H1 (cell line): ENCODE results near the gene ATP6V0A4. TPM values are rescaled to one million over a fixed set of nuclear protein-coding genes. Genes with fewer than 3 reads are reported as not detected.
A peak's percentile ranks its signal among the peaks of the same experiment; 100 is the strongest.

Experiments used
- CTCF ChIA-PET: fragments of 300-600 bp; sonication (Branson Sonifier 250); formaldehyde crosslinking; loops from one replicate; lab custom pipeline; 2021; ENCODE audit not compliant: partially characterized antibody; lab: Charles Lee
- POLR2A ChIA-PET: fragments of 300-600 bp; sonication (Branson Sonifier 250); formaldehyde crosslinking; loops from one replicate; lab custom pipeline; 2021; ENCODE audit warnings: inconsistent platforms; ENCODE audit not compliant: partially characterized antibody; lab: Charles Lee
- DNase-seq, 2 experiments: peaks; one replicate each; pipeline versions ENCODE4 v3.0.0 to v3.0.0-alpha.2; 2010 to 2022; ENCODE audit warnings: low spot score in 2 of 2, low read depth in 1 of 2, mixed read lengths in 1 of 2
- FAIRE-seq: peaks from 2 replicates; lab custom pipeline; 2011; peaks lifted over from hg19 to GRCh38; lab: Jason Lieb, UNC
- H2AFZ ChIP-seq: 2 replicates; pipeline ENCODE4 v1.8.1; 2012; ENCODE audit warnings: low read length, inconsistent platforms
- H2AK5ac ChIP-seq: 2 replicates; pipeline ENCODE4 v1.6.1; 2013; ENCODE audit warnings: low read depth, low read length
- H2BK120ac ChIP-seq: replicated peaks from 2 replicates; pipeline ENCODE3; 2013; ENCODE audit warnings: low read depth, low read length, inconsistent platforms
- H2BK12ac ChIP-seq: 2 replicates; pipeline ENCODE4 v1.6.1; 2013; ENCODE audit warnings: low read depth, low read length
- H2BK15ac ChIP-seq: 2 replicates; pipeline ENCODE4 v1.6.1; 2013; ENCODE audit warnings: low read length
- H2BK20ac ChIP-seq: 2 replicates; pipeline ENCODE4 v1.6.1; 2013; ENCODE audit warnings: low read length
- H2BK5ac ChIP-seq: 2 replicates; pipeline ENCODE4 v1.6.1; 2013; ENCODE audit warnings: low read depth, low read length
- H3K14ac ChIP-seq: 2 replicates; pipeline ENCODE4 v1.6.1; 2013; ENCODE audit warnings: inconsistent platforms; ENCODE audit not compliant: insufficient read length
- H3K18ac ChIP-seq: 2 replicates; pipeline ENCODE4 v1.6.1; 2013; ENCODE audit warnings: low read length; ENCODE audit errors: extremely low read depth
- H3K23ac ChIP-seq: 2 replicates; pipeline ENCODE4 v1.6.1; 2013; ENCODE audit warnings: inconsistent platforms; ENCODE audit not compliant: insufficient read length
- H3K23me2 ChIP-seq: 2 replicates; pipeline ENCODE4 v1.6.1; 2013; ENCODE audit warnings: low read depth, low read length
- H3K27ac ChIP-seq: 2 replicates; pipeline ENCODE4 v1.6.1; 2011; ENCODE audit warnings: low read depth, low read length, inconsistent platforms
- H3K27me3 ChIP-seq, 4 experiments: replicated peaks in 1 of 4; 1 replicate in 1 of 4; 2 replicates in 3 of 4; pipeline versions ENCODE4 v1.6.1 to v1.8.1; 2011 to 2013; ENCODE audit warnings: low read length in 3 of 4, mild to moderate bottlenecking in 3 of 4, inconsistent platforms in 2 of 4, mixed read lengths in 2 of 4, moderate library complexity in 1 of 4; ENCODE audit not compliant: control insufficient read depth in 3 of 4, insufficient read depth in 3 of 4; ENCODE audit errors: extremely low read depth in 1 of 4
- H3K36me3 ChIP-seq, 4 experiments: 2 replicates each; pipeline versions ENCODE4 v1.6.1 to v1.8.1; 2011 to 2013; ENCODE audit warnings: mild to moderate bottlenecking in 4 of 4, low read length in 3 of 4, moderate library complexity in 2 of 4, control low read depth in 1 of 4, inconsistent platforms in 1 of 4; ENCODE audit not compliant: insufficient read depth in 4 of 4, control insufficient read depth in 2 of 4
- H3K4ac ChIP-seq: replicated peaks from 2 replicates; pipeline ENCODE3; 2013; ENCODE audit warnings: low read length, low read depth, mixed read lengths, inconsistent platforms; ENCODE audit not compliant: insufficient read length
- H3K4me1 ChIP-seq, 4 experiments: replicated peaks in 1 of 4; 1 replicate in 1 of 4; 2 replicates in 3 of 4; pipeline versions ENCODE4 v1.6.1 to v1.8.1; 2011 to 2013; ENCODE audit warnings: low read length in 3 of 4, inconsistent platforms in 2 of 4, mixed read lengths in 1 of 4; ENCODE audit not compliant: insufficient read depth in 4 of 4, control insufficient read depth in 3 of 4
- H3K4me2 ChIP-seq, 2 experiments: 2 replicates each; pipeline versions ENCODE4 v1.6.1 to v1.8.1; 2011 to 2013; ENCODE audit warnings: low read depth in 2 of 2, low read length in 2 of 2, control low read depth in 1 of 2, inconsistent platforms in 1 of 2, mild to moderate bottlenecking in 1 of 2; ENCODE audit not compliant: insufficient read depth in 1 of 2
- H3K4me3 ChIP-seq, 4 experiments: fragments of 200-600, 300-600 bp in 1 of 4; sonication (generic), shearing (Covaris generic), sonication (Bioruptor Twin) in 1 of 4; 2 replicates each; pipeline versions ENCODE4 v1.5.1 to v1.8.1; 2011 to 2016; ENCODE audit warnings: low read length in 4 of 4, low read depth in 3 of 4, control low read depth in 2 of 4, inconsistent platforms in 2 of 4, mild to moderate bottlenecking in 2 of 4, mixed read lengths in 1 of 4, moderate library complexity in 1 of 4; ENCODE audit not compliant: insufficient read depth in 2 of 4; ENCODE audit errors: extremely low read depth in 1 of 4
- H3K56ac ChIP-seq: replicated peaks from 2 replicates; pipeline ENCODE3; 2013; ENCODE audit warnings: low read depth, mild to moderate bottlenecking, mixed read lengths, low read length, inconsistent platforms; ENCODE audit not compliant: insufficient read length
- H3K79me1 ChIP-seq: 2 replicates; pipeline ENCODE4 v1.6.1; 2013; ENCODE audit warnings: low read depth, low read length, control low read depth
- H3K79me2 ChIP-seq, 2 experiments: 2 replicates each; pipeline versions ENCODE4 v1.6.1 to v1.8.1; 2012 to 2013; ENCODE audit warnings: low read length in 2 of 2, mild to moderate bottlenecking in 2 of 2, inconsistent platforms in 1 of 2; ENCODE audit not compliant: insufficient read depth in 2 of 2, control insufficient read depth in 1 of 2
- H3K9ac ChIP-seq, 4 experiments: replicated peaks in 1 of 4; 1 replicate in 1 of 4; 2 replicates in 3 of 4; pipeline versions ENCODE4 v1.6.1 to v1.8.1; 2011 to 2013; ENCODE audit warnings: low read depth in 3 of 4, low read length in 3 of 4, control low read depth in 2 of 4, mild to moderate bottlenecking in 2 of 4, moderate library complexity in 2 of 4, inconsistent platforms in 1 of 4; ENCODE audit errors: extremely low read depth in 1 of 4
- H3K9me3 ChIP-seq, 2 experiments: 2 replicates each; pipeline versions ENCODE4 v1.6.1 to v1.8.1; 2012 to 2013; ENCODE audit warnings: mild to moderate bottlenecking in 2 of 2, moderate library complexity in 2 of 2, control low read depth in 1 of 2, inconsistent platforms in 1 of 2, low read depth in 1 of 2, low read length in 1 of 2, mixed read lengths in 1 of 2; ENCODE audit not compliant: insufficient read depth in 2 of 2
- H4K20me1 ChIP-seq, 2 experiments: replicated peaks in 1 of 2; 2 replicates each; pipeline versions ENCODE3 to v1.8.1; 2011 to 2013; ENCODE audit warnings: inconsistent platforms in 2 of 2, low read length in 2 of 2, mild to moderate bottlenecking in 1 of 2; ENCODE audit not compliant: insufficient read depth in 2 of 2, control insufficient read depth in 1 of 2
- H4K5ac ChIP-seq: 2 replicates; pipeline ENCODE4 v1.6.1; 2013; ENCODE audit warnings: low read length, low read depth, mixed read lengths, inconsistent platforms; ENCODE audit not compliant: insufficient read length
- H4K8ac ChIP-seq: 2 replicates; pipeline ENCODE4 v1.8.0; 2013; ENCODE audit warnings: mild to moderate bottlenecking, moderate library complexity, low read length, inconsistent platforms; ENCODE audit not compliant: insufficient read depth; ENCODE audit errors: extremely low read depth
- H4K91ac ChIP-seq: replicated peaks from 2 replicates; pipeline ENCODE3; 2013; ENCODE audit warnings: low read length, mixed read lengths, inconsistent platforms; ENCODE audit not compliant: insufficient read length
- MAX ChIP-seq: IDR thresholded peaks from 2 replicates; pipeline ENCODE4 v1.6.1; 2012; ENCODE audit warnings: inconsistent platforms
- SIN3A ChIP-seq, 2 experiments: IDR thresholded peaks in 1 of 2; conservative IDR thresholded peaks in 1 of 2; 2 replicates each; pipeline ENCODE4 v1.6.1; 2011 to 2012; ENCODE audit warnings: low read length in 2 of 2, improper control_type of control experiment in 1 of 2, low read depth in 1 of 2, mild to moderate bottlenecking in 1 of 2
- TEAD4 ChIP-seq: IDR thresholded peaks from 2 replicates; pipeline ENCODE4 v1.6.1; 2012; ENCODE audit warnings: low read depth, low read length, inconsistent platforms, mixed read lengths
- WGBS, 2 experiments: shearing (Covaris generic) in 1 of 2; methylation state at CpG; one replicate each; pipeline versions ENCODE4 v1.1.6 to v1.1.7; 2013 to 2015; ENCODE audit warnings: low lambda C conversion rate in 2 of 2, mixed read lengths in 2 of 2, inconsistent platforms in 1 of 2, low coverage in 1 of 2, missing lambda C conversion rate in 1 of 2; ENCODE audit not compliant: insufficient replicate concordance in 2 of 2, insufficient coverage in 1 of 2, insufficient read length in 1 of 2; ENCODE audit errors: extremely low coverage in 1 of 2, missing lambda C conversion rate in 1 of 2; 5-methylcytosine and 5-hydroxymethylcytosine counted together
- polyA plus RNA-seq, 7 experiments: library from polyadenylated mRNA; depleted of rRNA in 3 of 7; stranded (reverse) in 5 of 7; unstranded in 2 of 7; fragments of >200 nt in 5 of 7; fragments of 200-250 nt in 2 of 7; gene quantifications; 1 replicate in 5 of 7; 2 replicates in 1 of 7; 4 replicates in 1 of 7; pipeline versions ENCODE4 v1.2.1 to v1.2.3, GENCODE V29; 2011 to 2013; ENCODE audit warnings: missing spikeins in 2 of 7, mixed read lengths in 2 of 7
- total RNA-seq: library from RNA; stranded (reverse); fragmentation: NEBNext Ultra II Directional; extraction: Animal tissue kit (Norgen Biotek cat#: 25700); gene quantifications from 2 replicates; pipeline ENCODE4 v1.2.1, GENCODE V29; 2021

ATP6V0A4 gene
- total and polyA plus RNA-seq, 2 of the 8 experiments (the other 6 are each of a cell fraction or from before 2014, with no cell fraction given) = 0.47 to 1.6 TPM

- DNase-seq = no peak
- CTCF ChIA-PET = interaction anchor here (4.4 kb wide), 1 partner anchor 15 kb away, joined by 20 read pairs; no protein-coding TSS in a partner anchor
Measured at GRCh38 chr7:138753150-138753518, 44.9 kb downstream of the ATP6V0A4 start.

More at GRCh38 chr7:138753150-138753518, 44.9 kb downstream of the ATP6V0A4 start:
- POLR2A ChIA-PET = no interaction called here
- H2AK5ac ChIP-seq = no peak overlapping the region
- FAIRE-seq = no peak
- H3K4me3 ChIP-seq = no peak overlapping the region
- H3K4me1 ChIP-seq = peaks cover 7 to 24% (median 11%) of the 10 kb centered on the region in 4 experiments
- no peak overlapping the region for H4K8ac ChIP-seq
- TF ChIP-seq TEAD4 = peak; percentile 72
- TF ChIP-seq SIN3A (conservative IDR thresholded peaks at IDR 0.05 in 1 of 2, IDR thresholded peaks at IDR 0.05 in 1 of 2; ENCODE audit: low read depth in 1 of 2, low read length in 2 of 2) = no peak
- TF ChIP-seq MAX = peak; percentile 38; the same call in 1 of the 2 replicates
- H3K79me1 ChIP-seq = no peaks in the 10 kb centered on the region
- H3K23ac ChIP-seq = no peak overlapping the region
- H3K36me3 ChIP-seq = no peaks in the 10 kb centered on the region
- H3K23me2 ChIP-seq = 0 out of 2 replicates have a peak, but pooled peaks cover 3% of the 10 kb centered on the region
- no peak overlapping the region; the same call in 1 of the 2 replicates for H3K18ac ChIP-seq
- H2BK5ac ChIP-seq = no peak overlapping the region; the same call in 1 of the 2 replicates
- H3K27me3 ChIP-seq = no peaks in the 10 kb centered on the region
- no peak overlapping the region for H2BK20ac ChIP-seq
- no peaks in the 10 kb centered on the region for H3K79me2 ChIP-seq
- H3K9me3 ChIP-seq = no peaks in the 10 kb centered on the region
- H4K5ac ChIP-seq = no peak overlapping the region
- H2BK12ac ChIP-seq = no peak overlapping the region
- H4K20me1 ChIP-seq = no peaks in the 10 kb centered on the region
- 60% methylated on average over 8 of the region's 8 CpGs; no CpG with 5 or more reads in 1 of the 2 experiments for WGBS, 2 experiments
- no peak overlapping the region for H3K56ac ChIP-seq
- no peak overlapping the region for H3K27ac ChIP-seq
- no peak overlapping the region for H3K14ac ChIP-seq
- no peak overlapping the region for H2AFZ ChIP-seq
- H2BK15ac ChIP-seq = peak overlapping the region; percentile 36; the same call in 1 of the 2 replicates
- H3K9ac ChIP-seq = no peak overlapping the region
- H4K91ac ChIP-seq = no peak overlapping the region
- H2BK120ac ChIP-seq = no peak overlapping the region
- 0 out of 4 replicates have a peak overlapping the region, but pooled peaks of 1 of the 2 experiments have one; percentile 3 for H3K4me2 ChIP-seq
- no peak overlapping the region for H3K4ac ChIP-seq
